ENCODE data around the gene GRIK2.
"Not testable (repeated sequence)": the region's sequence is repeated elsewhere in the genome, so short reads cannot be mapped to it uniquely, and the experiment has no call there.

The GRIK2 gene

DNA sequence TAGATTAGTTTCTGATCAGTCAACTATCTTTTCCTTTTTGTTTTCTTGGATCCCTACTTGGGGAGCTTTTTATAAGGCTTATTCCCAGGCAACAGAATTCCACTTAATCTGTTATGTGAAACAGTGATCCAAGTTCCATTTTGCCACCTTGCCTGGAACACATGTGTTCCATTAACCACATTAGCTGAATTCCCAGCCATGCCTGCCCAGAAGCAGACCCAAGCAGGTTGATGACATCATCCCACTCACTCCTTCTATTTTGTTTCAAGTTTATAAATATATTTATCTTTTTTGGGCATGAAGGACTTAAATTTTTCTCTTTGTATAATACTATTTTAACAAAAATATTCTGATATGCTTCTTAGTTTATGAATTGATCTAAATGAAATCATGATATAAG lies 587.4 kb downstream of the GRIK2 start:
- DNase-seq (ENCODE audit: low spot score) (no peak), FAIRE-seq (no peak)

- DNase-seq (ENCODE audit: low spot score) (no peak), FAIRE-seq (no peak)
These were observed 593.0 kb downstream of the GRIK2 start for GRCh38 chr6:101986476-101986875.

GRCh38 chr6:101992286-101992685 lies 598.8 kb downstream of the GRIK2 start:
- no peak for DNase-seq (ENCODE audit: low spot score)
- FAIRE-seq = no peak

GRCh38 chr6:101994521-101994920 lies 601.0 kb downstream of the GRIK2 start:
- FAIRE-seq = no peak
- no peak for DNase-seq (ENCODE audit: low spot score)

- FAIRE-seq (no peak), DNase-seq (ENCODE audit: low spot score) (no peak)
These were observed 621.9 kb downstream of the GRIK2 start for GRCh38 chr6:102015431-102015830.

DNA sequence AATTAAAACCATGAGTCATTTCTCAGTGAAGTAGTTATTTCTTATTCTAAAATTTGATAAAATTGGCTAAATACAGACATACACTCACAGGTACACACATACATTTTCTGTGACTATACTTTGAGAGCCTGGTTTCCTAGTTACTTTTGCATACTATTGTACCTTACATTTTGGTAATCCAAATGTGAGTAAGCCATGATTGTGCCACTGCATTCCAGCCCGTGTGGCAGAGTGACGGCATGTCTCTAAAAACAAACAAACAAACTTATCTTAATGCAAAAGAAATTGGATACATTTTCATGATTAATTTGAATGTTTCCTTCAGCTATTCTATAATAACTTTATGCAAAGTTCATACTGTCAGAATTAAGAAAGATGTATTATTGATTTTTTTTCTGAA lies 628.8 kb downstream of the GRIK2 start:
- FAIRE-seq = no peak
- no peak for DNase-seq (ENCODE audit: low spot score)

DNA sequence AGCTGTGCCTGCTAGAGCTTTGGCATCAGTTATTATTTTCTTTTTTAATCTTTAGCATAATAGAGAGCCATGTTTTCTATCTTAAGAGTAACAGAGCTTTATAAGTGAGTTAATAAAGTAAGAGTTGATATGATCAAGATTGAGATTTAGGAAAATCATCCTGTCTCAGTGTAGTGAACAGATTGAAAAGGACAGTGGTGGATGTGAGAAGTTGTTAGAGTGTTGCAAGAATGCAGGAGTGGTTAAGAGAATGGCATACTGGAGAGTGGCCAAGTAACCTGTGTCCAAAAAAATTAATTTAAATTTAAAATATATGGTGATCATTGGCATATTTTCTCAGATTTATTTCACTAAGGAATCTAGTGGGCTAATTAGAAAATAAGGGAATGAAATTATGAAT lies 629.3 kb downstream of the GRIK2 start:
- no peak for DNase-seq (ENCODE audit: low spot score)
- no peak for FAIRE-seq

DNA sequence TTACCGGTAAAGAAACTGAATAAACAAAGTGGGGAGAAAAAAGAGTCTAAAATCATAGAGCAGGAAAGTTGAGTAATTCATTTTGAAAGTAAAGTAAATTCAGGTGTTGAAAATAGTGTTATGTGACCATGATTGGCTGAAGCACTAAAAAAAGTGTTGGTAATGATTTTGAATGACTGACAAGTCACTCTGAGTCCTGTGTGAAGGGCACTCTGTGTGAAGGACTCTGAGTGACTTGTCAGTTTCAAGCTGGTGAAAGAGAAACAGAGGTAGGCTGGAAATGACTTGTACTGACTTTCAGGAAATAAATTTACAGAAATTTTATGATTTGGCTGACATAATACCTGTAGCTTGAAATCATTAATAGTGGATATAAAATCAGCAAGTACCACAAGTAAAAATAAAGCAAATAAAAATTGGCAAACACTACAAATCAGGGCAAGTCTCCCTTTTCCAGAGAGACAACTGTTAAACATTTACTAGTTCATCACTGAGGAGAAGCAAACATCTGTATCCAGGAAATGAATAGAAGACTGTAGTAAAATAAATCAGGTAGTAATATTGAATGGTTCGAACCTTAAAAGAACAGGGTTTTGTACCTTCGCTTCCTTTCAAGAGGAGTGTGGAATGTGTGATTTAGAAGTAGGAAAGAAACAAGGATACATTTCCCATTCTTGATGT lies 630.6 kb downstream of the GRIK2 start:
- DNase-seq (ENCODE audit: low spot score) (no peak), FAIRE-seq (no peak)

- FAIRE-seq (no peak), DNase-seq (ENCODE audit: low spot score) (no peak)
These were observed 633.1 kb downstream of the GRIK2 start for GRCh38 chr6:102026649-102027048.

DNA sequence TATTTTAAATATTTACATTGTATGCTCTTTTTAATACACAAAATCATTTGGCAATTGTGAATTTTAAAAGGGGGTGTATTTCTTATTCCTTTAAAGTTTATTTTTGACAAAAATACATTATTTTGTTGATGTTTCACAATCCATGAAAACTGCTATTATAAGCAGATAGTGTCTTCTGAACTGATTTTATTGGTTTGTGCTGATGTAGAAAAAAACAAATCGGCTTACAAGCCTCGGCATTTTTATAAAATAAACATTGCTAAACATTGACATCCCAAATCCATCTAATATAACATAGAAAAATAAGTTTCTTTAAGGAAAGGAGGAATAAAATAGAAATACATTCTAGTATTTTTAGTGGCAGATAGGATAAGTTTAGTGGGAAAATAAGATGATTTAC lies 634.7 kb downstream of the GRIK2 start:
- no peak for DNase-seq (ENCODE audit: low spot score)
- no peak for FAIRE-seq

DNA sequence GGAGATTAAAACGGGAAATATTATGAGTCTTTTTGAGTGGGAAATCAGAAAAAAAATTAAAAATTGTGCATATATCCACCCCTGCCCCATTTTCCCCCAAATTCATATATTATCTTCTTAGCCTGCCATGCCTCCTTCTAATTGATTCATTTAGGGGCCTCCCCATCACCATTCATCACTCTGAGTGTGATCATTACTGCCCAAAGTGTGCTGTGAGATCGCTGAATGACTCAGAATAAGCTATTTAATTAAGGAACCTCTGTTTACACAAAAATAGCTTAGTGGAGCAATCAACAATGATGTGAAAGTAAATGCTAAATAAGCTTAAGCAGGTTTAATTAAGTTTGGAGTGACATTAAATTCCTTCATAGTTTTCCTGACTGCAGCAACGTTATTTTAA lies 645.5 kb downstream of the GRIK2 start:
- no peak for DNase-seq (ENCODE audit: low spot score)
- FAIRE-seq = no peak

DNA sequence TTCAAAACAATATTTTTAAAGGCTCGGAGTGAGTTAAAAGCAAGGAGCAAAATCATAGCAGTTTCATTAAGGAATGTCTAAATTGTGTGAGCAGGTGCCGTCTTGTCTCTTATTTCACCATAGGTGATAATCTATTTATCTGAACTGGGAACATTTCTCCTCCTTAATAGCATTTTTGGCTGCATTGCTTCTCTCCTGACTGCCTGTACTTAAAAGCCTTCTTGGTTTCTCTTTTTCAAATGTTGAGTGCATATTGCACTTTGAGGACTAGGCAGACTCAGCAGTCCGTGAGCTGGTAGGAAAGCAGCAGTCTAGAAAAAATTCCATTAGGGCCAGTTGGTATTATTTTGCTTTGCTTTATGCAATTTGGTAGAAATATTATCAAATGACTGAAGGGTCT lies 645.9 kb downstream of the GRIK2 start:
- no peak for FAIRE-seq
- no peak for DNase-seq (ENCODE audit: low spot score)

DNA sequence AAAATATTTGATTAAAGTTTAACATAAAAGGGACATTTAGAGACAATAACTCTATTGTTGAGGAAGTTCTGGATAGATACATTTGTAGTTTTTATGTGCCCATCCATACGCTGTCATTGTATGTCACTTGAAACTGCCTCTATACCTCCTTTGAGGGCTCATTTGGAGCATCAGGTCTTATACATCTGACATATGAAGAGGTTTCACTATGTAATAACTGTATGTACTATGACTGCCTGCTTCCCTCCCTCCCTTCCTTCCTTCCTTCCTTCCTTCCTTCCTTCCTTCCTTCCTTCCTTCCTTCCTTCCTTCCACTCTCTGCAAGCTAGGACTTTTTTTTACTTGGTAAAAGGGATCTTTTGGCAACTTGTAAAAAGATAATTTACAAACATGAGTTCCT lies 657.5 kb downstream of the GRIK2 start:
- DNase-seq (ENCODE audit: low spot score) = no peak
- no peak for FAIRE-seq

GRCh38 chr6:102051720-102052119 lies 658.2 kb downstream of the GRIK2 start:
- FAIRE-seq (no peak), DNase-seq (ENCODE audit: low spot score) (no peak)

DNA sequence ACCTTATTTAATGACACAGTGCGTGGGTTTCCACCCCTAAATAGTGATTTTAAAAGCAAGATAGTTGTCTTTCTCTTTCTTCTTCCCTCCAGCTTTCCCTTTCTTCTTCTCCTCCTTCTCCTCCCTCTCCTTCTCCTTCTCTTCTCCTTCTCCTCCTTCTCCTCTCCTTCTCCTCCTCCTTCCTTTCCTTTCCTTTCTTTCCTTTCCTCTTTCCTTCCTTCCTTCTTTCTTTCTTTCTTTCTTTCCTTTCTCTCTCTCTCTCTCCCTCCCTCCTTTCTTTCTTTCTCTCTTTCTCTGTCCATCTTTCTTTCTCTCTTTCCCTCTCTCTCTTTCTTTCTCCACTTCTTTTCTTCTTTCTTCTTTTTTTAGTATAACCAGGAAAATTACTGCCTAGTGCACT lies 670.6 kb downstream of the GRIK2 start:
- DNase-seq (ENCODE audit: low spot score) (no peak), FAIRE-seq (no peak)

DNA sequence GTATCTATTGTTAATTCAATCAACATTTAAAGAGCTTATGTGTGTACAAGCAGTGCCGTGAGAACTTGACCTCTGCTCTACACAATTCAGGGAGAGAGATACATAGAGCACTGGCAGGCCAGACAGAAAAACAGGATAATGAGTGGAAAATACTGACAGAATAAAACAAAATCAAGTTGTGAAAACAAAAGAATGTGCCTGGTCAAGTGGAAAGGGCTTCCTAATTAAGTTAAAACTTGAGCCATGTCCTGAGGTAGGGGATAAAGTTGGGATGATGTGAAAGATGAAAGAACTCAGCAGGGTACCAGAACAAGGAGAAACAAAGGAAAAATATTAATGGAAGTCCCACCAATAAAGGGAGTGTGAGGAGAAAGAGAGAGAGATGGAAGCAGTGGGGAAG lies 672.8 kb downstream of the GRIK2 start:
- FAIRE-seq (no peak), DNase-seq (ENCODE audit: low spot score) (no peak)

DNA sequence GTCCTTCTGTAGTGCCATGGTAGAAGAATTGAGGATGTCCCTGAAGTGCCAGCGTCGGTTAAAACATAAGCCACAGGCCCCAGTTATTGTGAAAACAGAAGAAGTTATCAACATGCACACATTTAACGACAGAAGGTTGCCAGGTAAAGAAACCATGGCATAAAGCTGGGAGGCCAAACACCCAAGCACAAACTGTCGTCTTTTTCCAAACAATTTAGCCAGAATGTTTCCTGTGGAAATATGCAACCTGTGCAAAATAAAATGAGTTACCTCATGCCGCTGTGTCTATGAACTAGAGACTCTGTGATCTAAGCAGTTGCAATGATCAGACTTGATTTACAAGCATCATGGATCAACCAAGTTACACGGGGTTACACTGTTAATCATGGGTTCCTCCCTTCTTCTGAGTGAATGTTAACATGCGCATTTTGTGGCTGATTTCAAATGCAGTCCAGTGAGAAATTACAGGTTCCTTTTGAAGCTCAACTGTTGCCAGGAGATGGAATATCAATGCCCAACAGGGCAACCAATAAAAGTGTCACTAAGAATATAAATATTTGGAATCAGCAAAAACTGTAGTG lies 674.9 kb downstream of the GRIK2 start:
- FAIRE-seq = no peak
- DNase-seq (ENCODE audit: low spot score) = no peak

DNA sequence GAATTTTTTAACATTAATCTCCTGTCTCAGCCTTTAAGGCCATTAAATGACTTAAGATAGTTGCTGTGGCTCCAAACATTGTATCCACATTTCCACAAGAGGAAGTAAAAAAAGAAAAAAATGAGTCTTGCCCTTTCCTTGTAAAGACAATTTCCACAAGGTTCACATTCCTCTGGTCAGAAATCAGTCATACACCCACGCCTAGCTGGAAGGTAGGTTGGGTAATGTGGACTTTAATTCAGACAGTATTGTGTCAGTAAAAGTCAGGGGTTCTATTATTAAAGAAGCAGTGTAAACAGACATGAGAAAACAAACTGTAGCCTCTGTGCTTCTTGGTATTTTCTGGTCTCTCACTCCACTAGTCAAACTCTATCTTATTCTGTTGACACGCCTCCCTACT lies 682.0 kb downstream of the GRIK2 start:
- FAIRE-seq (no peak), DNase-seq (ENCODE audit: low spot score) (no peak)

GRCh38 chr6:102085257-102085656 lies 691.7 kb downstream of the GRIK2 start:
- FAIRE-seq (no peak), DNase-seq (ENCODE audit: low spot score) (no peak)

DNA sequence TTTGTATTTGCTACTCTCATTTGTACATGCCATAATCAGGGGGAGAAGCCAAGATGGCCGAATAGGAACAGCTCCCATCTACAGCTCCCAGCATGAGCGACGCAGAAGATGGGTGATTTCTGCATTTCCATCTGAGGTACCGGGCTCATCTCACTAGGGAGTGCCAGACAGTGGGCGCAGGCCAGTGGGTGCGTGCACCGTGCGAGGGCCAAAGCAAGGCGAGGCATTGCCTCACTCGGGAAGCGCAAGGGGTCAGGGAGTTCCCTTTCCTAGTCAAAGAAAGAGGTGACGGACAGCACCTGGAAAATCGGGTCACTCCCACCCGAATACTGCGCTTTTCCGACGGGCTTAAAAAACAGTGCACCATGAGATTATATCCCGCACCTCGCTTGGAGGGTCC lies 694.7 kb downstream of the GRIK2 start:
- not testable (repeated sequence) for DNase-seq (ENCODE audit: low spot score); FAIRE-seq

DNA sequence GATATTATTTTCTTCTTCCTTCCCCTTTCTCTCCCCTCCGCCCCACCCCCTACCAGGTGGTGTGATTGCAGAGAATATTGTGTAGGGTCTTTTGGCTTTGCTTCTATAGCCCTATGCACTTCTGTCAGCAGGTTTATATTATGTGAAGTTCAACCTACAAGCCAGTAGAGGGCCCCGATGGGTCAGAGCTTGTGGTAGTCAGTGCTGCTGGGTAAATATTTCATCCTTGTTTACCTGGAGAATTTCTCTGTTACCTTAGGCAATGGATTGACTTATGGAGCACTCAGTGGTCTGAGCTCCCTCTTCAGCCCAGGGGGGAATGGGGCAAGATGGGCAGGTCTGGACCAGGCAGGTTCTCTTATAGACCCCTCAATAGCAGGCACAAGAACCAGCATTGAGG lies 720.9 kb downstream of the GRIK2 start:
- no peak for DNase-seq (ENCODE audit: low spot score)
- no peak for FAIRE-seq

DNA sequence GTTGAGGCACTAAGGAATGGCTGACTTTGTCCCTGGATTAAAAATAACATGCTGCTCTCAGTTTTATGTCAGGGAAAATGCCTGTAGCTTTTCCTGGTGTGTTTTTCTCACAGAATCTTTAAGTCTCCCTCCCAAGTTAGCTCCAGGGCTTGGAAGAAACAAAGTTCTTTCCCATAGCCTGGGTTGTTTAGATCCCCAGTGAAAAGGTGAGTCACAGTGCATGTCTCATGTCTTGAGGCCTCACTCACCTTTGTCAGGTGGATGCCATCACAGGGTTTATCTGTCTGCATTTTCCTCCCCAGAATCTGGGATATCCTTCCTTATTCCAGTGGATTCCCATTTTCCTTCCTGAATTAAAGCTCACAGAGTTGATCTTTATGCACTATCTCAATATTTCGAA lies 722.4 kb downstream of the GRIK2 start:
- DNase-seq (ENCODE audit: low spot score) (no peak), FAIRE-seq (no peak)

DNA sequence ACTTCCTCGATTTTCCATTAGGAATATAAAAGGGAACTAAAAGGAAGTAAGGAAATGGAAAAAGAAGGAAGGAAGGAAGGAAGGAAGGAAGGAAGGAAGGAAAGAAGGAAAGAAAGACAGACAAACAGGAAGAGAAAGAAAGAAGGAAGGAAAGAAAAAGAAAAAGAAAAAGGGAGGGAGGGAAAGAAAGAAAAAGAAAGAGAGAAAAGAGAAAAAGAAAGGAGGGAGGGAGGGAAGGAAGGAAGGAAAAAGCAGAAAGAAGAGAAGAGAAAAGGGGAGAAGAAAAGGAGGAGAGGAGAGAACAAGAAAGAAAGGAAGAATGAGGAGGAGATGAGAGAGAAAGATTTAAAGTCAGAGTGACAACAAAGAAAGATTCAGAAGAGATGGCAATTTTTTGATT lies 724.5 kb downstream of the GRIK2 start:
- no peak for DNase-seq (ENCODE audit: low spot score)
- no peak for FAIRE-seq
